NCI-H2171 treated with DMSO at 0.1 percent for 48 hours (cell line): ENCODE results near the gene IGSF5.

Source experiments
- DNase-seq: peaks from one replicate; lab custom pipeline; 2025; lab: John Stamatoyannopoulos, UW

The IGSF5 gene

DNA sequence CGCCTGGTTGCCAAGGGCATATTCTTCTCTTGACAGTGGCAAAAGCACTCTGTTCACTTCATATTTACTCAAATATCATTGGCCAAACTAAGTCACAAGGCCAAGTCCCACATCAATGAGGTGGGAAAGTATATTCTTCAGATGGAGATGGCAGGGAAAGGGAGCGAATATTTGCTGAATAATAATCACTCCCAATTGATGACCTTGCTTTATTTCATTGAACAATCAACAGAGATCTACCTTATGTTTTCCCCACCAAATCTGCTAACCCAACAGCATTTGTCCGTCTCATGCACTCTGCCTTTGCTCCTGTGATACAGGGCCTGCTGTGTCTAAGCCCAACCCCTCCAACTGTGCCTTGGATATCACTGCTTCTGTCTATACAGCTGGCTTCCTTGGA lies 77.1 kb downstream of the IGSF5 start:
- DNase-seq = no peak

DNA sequence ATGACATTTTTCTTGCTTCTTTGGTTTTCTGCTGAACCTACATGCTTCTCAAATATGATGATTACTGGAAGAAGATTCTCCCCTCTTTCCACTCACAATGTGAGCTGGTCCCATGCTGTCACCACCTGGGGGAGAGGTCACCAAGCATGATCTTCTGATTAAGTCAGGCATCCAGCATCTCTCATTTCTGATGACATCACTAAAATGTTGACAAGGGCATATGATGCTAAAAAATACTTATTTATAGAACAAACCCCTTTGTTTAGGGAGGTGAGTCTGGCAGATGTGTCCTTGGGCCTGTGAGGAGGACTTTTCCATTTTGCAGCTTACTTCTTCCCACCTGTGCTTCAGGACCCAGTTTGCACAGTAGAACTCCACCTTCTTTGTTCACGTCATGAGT lies 80.3 kb downstream of the IGSF5 start:
- no peak for DNase-seq

DNA sequence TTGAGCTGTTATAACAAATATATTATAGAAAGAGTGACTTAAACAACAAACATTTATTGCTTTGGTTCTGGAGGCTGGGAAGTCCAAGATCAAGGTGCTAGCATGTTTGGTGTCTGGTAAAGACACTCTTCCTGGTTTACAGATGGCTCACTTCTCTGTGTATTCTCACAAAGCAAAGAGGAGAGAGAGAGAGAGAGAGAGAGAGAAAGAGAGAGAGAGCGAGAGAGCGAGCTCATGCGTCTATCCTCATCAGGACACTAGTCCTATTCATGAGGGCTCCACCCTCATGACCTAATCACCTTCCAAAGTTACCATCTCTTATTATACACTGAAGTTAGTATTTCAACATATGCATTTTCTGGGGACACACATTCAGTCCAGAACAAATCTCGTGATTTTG lies 89.6 kb downstream of the IGSF5 start:
- no peak for DNase-seq

DNA sequence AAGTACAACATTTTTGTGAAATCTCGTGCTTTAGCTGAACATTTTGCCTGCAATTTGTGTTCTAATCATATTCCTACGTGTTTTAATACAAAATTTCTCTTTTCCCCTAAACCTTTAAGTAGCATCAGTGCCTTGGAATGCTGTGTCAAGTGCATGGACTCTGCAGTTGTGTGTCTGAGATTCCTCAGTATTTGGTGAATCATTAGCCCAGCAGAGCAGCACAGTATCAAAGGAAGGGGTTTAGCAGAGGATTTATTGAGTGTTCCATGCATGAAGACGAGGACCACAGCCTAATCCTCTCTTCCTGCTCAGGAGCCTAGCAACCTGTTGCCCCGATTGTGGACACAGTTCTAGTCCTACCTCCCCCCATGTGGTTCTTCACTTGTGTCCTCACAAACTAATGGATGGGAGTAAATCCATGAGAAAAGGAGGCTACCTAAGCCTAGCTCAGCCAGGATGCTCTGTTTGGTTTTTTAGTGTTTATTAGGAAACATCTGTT lies 92.9 kb downstream of the IGSF5 start:
- no peak for DNase-seq

DNA sequence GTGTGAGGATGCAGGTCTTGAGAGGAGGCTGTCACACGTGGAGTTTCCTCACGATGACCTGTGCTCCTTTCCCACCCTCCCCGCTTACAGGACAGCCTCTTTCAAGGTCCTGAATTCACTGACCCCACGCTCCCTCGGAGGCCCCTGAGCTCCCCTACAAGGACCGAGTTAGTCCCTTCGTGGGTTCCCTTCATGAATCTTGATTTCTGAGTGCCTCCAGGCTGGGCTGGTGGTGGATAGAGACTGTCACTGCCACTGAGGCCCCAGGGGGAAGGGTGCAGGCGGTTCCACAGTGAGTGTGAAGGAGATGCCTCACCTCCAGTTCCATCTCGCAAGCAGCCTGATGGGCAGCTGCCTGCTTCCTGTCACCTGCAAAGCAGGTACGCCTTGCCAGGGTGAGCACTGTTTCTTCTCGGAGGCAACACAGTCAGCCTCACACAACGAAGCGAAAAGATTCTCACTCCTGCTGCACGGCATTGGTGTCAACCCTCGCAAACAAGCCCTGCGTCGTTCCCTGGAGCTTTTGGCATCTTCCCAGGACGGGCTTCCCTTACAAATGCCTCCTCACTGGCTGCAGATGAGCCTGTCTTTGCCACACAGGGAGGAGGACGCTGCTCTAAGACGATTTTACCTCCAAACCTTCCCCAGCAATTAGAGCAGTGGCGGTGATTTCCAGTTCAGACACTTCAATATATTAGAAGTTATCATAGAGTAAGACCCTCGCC lies 95.6 kb downstream of the IGSF5 start:
- no peak for DNase-seq

DNA sequence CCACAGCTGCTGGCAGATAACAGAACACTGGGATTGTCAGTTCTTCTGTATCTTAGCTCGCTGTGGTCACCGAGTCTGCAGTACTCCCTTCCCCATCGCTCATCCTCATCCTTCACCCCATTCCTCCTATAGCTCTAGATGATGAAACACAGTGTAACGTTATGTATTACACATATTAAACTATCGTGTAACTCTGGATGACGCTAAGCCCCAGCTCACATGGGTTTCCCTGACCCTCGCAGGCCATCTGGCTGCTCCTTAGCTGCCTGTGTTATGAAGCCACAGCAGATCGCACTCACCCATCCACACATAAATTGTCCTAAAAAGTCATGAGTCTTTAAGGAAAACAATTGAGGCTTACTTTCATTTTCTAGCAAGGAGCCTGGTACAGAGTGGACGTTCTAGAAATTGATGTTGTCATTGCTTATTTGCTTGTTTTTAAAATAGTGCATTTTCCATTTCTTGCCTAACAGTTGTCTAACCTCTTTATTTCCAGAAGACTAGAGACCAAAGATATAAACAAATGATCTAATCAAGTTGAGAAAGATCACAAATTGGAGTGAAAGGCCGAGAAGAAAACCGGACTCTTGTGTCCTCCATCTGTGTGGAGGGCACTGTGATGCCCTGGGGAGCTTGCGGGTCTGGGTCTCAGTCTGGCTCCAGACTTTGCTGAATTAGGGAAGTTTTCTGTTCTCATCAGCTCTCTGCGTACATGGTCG lies 97.9 kb downstream of the IGSF5 start:
- DNase-seq = no peak

DNA sequence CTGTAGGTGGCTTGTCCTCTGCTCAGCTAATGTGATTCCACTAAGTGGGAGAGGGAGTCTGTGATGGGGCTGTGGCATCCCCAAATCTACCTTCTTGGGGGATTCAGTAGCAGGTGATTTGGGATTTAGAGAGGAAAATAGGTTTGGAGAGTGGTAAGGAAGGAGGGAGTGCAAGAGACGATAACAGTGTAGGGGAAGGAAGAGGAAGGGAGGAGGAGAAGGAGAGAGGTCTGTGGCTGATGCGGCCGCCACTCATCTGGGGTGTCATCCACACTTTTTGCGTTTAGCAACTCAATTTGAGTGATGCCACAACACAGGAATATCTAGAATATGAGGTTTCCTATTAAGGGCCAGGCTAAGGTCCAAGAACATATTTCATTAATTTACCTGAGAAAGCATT lies 98.5 kb downstream of the IGSF5 start:
- DNase-seq = no peak

DNA sequence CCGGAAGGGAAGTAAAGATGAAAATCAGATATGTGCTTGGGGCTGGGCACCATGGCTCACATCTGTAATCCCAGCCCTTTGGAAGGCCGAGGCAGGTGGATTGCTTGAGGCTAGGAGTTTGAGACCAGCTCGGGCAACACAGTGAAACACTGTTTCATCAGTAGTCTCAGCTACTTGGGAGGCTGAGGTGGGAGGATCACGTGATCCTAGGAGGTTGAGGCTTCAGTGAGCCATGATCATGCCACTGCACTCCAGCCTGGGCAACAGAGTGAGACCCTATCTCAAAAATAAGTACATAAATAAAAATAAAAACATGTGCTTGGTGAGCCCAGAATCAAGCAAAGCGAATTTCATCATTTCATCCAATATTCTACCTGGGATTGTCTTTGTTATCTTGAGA lies 98.9 kb downstream of the IGSF5 start:
- no peak for DNase-seq

DNA sequence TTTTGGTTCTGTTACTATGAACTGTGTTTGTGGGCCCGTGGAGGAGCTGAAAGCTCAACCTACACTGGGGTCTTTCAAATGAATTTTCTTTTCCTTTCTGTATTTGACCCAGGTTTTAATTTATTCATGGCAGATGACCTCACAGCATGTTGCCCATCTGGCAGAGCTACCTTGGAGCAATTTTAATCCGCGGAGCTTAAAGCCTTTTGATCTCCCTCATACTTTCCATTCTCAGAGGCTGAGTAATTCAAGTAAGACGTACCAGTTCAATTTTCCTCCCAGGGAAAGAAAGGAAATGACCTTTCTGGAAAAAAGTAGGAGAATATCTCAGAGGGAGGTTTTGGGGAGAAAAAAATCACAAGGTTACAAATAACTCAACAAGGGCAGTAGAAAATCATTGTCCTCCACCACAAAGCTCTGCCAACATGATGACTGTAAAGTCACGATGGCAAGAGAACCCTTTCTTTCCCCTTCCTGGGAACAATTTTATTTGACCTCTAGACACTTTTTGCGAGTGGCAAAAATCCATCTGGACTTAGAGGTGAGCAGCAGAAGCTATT lies 100.7 kb downstream of the IGSF5 start:
- DNase-seq = no peak

DNA sequence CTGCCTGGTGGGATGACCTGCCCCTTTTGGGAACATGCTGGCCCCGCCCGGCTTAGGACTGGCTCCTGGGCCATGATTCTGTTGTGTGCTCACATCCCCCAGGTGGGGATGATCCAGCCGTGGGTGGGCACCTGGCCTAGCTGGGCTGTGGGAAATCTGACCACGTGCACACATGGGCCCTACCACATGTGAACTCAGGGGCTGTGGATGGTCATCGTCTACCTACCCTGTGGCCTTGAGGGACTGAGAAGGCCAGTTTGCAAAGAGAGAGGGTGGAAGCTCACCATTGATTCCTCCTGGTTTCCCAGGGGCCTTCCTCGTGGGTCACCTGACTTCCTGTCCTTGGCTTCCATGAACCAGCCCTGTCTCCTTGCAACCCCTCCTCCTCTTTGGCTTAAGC lies 102.9 kb downstream of the IGSF5 start:
- DNase-seq = no peak

DNA sequence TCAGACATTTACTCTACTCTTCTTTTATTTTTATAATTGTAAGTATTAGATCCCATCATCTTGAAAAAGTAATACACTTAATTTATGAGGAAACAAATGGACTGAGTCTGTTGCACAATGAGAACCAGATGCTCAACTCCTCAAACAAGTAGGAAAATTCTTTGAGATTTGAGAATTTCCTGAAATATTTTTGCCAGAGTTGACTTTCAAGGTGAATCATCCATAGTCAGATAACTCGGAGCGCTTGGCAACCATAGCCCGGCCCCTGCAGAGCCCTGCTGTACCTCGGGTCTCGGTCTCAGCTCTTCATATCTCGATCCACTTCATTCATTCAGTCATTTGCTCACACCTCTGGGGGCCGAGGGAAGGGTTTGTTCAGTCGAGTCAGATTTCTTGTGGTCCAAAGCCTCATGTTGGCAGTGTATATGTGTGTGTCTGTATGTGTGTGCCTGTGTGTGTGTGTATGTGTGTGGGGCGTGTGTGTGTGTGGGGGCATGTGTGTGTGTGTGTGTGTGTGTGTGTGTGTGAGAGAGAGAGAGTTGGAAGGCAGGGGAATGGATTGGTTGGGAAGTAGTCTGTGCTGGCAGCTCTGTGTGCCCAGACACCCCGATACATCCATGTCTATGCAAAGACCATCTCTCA lies 104.2 kb downstream of the IGSF5 start:
- DNase-seq = no peak

DNA sequence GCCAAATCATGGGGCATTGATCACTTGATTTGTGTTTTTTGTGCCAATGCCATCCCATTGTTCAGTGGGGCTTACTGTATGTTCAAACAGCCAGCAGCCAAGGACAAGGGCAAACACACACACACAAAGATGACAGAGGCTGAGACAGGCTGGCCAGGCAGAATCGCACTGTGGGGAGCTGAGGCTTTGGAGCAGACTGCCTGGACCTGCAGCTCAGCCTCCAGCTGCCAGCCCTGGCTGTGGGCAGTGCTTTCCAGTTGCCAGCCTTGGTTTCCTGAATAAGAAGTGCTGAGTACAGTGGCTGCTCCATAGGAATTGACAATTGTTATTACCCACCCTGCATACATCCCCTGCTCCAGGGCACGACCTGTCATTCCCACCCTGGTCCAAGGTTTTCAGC lies 105.3 kb downstream of the IGSF5 start:
- DNase-seq = no peak

DNA sequence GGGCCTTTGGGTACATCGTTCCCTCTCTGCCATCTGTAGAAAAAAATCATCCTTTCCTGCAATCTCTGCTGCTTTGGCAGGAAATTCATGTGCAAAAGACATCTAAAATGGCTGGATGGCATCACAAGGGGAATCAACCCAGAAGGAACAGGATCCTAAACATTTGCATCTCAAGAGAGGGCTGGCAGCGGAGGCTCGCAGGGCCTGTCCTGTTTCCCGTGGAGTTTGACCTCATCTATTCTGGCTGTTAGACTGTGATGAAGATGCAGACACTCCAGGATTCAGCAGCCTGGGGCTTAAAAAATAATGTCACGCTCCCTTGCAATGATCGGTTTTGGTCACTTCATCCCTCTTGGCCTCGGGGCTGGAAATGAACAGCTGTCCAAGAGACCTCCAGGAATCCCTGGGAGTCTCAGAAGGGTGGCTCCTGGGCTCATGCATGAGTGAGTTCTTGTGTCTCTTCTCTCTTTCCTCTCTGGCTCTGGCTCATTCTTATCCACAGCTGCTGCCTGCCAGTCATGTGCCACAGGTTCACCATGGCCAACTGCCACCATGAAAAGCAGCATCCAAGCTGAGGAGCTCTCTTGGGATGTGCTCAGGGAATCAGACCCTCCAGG lies 106.1 kb downstream of the IGSF5 start:
- no peak for DNase-seq
